Measurements from ENCODE around the gene AKT1. TPM values are rescaled to one million over a fixed set of nuclear protein-coding genes. Genes with fewer than 3 reads are reported as not detected.

The AKT1 gene
- total RNA-seq, 1 experiment from 2014 or later = 118 TPM

DNA sequence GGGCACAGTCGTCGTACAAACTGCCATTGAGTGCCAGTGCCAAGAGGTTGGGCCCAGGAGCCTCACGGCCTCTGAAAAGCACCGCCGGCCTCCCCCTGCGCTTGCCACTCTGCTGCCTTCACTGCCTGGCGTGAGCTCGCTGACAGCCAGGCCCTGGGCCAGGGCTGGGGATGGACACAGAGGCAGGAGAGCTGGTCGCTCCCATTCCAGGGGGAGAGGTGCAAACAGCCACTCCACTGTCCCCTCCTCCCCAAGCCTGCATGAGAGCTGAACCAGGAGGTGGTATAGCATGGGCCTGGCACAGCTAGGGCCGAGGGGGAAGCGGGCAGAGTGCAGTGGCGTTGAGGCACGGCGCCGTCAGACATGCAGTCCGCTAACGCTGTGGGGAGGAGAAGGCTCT is 66.9 kb downstream of the AKT1 start:
- intact Hi-C loops (cut with micrococcal nuclease; ENCODE audit: unreplicated experiment) = no loop called here
- H3K27me3 Mint-ChIP-seq (ENCODE audit: unreplicated experiment) = peaks cover 33% of the 10 kb centered on the region
- H3K4me1 Mint-ChIP-seq (ENCODE audit: low read depth, unreplicated experiment) = peaks cover 12% of the 10 kb centered on the region
- TF ChIP-seq CTCF (IDR thresholded peaks at IDR 0.05; ENCODE audit: unreplicated experiment) = no peak
- H3K27ac Mint-ChIP-seq (ENCODE audit: unreplicated experiment) = peak overlapping the region; percentile 92
- DNase-seq = no peak
- H3K4me3 Mint-ChIP-seq (ENCODE audit: low read depth, unreplicated experiment) = no peak overlapping the region
- H3K9me3 Mint-ChIP-seq (ENCODE audit: low read depth, unreplicated experiment) = no peaks in the 10 kb centered on the region
- BruUV-seq (replicated peaks) = no TSS peak
- H3K36me3 Mint-ChIP-seq (ENCODE audit: insufficient read depth, unreplicated experiment) = peaks cover 43% of the 10 kb centered on the region
- CTCF ChIA-PET = interaction anchor here (0.5 kb wide), 1 partner anchor 1794 kb away, joined by 4 read pairs; no protein-coding TSS in a partner anchor

DNA sequence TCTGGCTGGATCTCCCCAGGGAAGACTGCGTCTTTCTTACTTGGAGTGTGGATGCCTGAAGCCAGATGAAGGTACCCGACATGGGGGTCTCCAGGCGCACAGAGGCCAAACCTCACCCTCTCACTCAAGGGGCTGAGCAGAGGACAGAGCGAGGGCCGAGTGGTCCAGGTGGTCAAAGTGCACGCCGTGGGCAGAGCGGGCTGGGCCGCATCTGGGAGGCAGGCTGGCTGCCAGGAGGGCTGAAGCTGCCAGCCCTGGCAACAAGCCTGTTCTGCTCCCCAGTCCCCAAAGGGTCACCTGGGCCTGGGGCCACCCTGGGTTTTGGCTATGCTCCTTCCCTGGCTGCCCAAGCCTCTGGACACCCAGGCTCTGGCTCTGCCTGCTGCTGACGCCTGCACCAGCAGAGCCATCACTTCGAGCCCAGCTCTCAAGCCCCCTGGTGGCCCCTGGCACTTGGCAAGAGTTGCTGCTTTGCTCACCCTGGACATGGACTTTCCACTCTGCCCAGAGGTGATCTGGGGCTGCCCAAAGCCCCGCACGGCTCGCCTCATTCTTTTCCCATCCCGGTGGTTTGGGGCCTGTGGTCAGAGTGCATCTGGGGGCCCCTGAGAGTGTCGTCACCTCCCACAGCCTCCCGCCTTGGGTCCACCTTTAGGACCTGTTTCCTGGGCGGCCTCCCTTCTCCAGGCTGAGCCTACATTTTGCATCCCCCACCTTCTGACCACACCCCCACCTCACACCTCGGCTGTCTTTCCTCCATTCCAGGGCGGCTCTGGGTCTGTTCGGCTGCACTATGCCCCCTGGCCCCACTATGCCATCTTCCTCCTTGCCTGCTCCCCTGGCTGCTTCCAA is 68.7 kb downstream of the AKT1 start:
- Mint-ChIP-seq H3K36me3 (ENCODE audit: insufficient read depth, unreplicated experiment) (peaks cover 47% of the 10 kb centered on the region), H3K27ac (ENCODE audit: unreplicated experiment) (peak overlapping the region; percentile 65), H3K4me3 (ENCODE audit: low read depth, unreplicated experiment) (no peak overlapping the region), H3K9me3 (ENCODE audit: low read depth, unreplicated experiment) (no peaks in the 10 kb centered on the region), H3K4me1 (ENCODE audit: low read depth, unreplicated experiment) (peaks cover 12% of the 10 kb centered on the region), H3K27me3 (ENCODE audit: unreplicated experiment) (peaks cover 33% of the 10 kb centered on the region)
- intact Hi-C loops (cut with micrococcal nuclease; ENCODE audit: unreplicated experiment) = no loop called here
- TF ChIP-seq CTCF (IDR thresholded peaks at IDR 0.05; ENCODE audit: unreplicated experiment) = peak; percentile 30
- CTCF ChIA-PET = no interaction called here
- DNase-seq = peak; percentile 45
- no TSS peak for BruUV-seq (replicated peaks)

GRCh38 chr14:104725772-104726548 is 69.6 kb downstream of the AKT1 start:
- Mint-ChIP-seq H3K27me3 (ENCODE audit: unreplicated experiment) (peaks cover 33% of the 10 kb centered on the region), H3K9me3 (ENCODE audit: low read depth, unreplicated experiment) (no peaks in the 10 kb centered on the region), H3K4me1 (ENCODE audit: low read depth, unreplicated experiment) (peaks cover 12% of the 10 kb centered on the region), H3K36me3 (ENCODE audit: insufficient read depth, unreplicated experiment) (peaks cover 50% of the 10 kb centered on the region), H3K27ac (ENCODE audit: unreplicated experiment) (peak overlapping the region; percentile 83), H3K4me3 (ENCODE audit: low read depth, unreplicated experiment) (peak overlapping the region; percentile 54)
- CTCF ChIA-PET = interaction anchor here (0.5 to 1.7 kb wide), 3 partner anchors 27 to 241 kb away, joined by 3 to 6 read pairs (median 5); partner anchors contain the start of gene SIVA1
- no peak for DNase-seq
- no TSS peak for BruUV-seq (replicated peaks)
- TF ChIP-seq CTCF (IDR thresholded peaks at IDR 0.05; ENCODE audit: unreplicated experiment) = peak; percentile 16
- intact Hi-C loops (cut with micrococcal nuclease; ENCODE audit: unreplicated experiment) = no loop called here

GRCh38 chr14:104724981-104725771 is 70.4 kb downstream of the AKT1 start:
- peak; percentile 71 for DNase-seq
- intact Hi-C loops (cut with micrococcal nuclease; ENCODE audit: unreplicated experiment) = no loop called here
- peaks cover 50% of the 10 kb centered on the region for H3K36me3 Mint-ChIP-seq (ENCODE audit: insufficient read depth, unreplicated experiment)
- CTCF ChIA-PET = interaction anchor here (0.5 to 1.7 kb wide), 3 partner anchors 28 to 242 kb away, joined by 3 to 6 read pairs (median 5); partner anchors contain the start of gene SIVA1
- peak overlapping the region; percentile 54 for H3K4me3 Mint-ChIP-seq (ENCODE audit: low read depth, unreplicated experiment)
- peaks cover 33% of the 10 kb centered on the region for H3K27me3 Mint-ChIP-seq (ENCODE audit: unreplicated experiment)
- TF ChIP-seq CTCF (IDR thresholded peaks at IDR 0.05; ENCODE audit: unreplicated experiment) = peak; percentile 25
- H3K9me3 Mint-ChIP-seq (ENCODE audit: low read depth, unreplicated experiment) = no peaks in the 10 kb centered on the region
- H3K4me1 Mint-ChIP-seq (ENCODE audit: low read depth, unreplicated experiment) = peaks cover 12% of the 10 kb centered on the region
- peak overlapping the region; percentile 83 for H3K27ac Mint-ChIP-seq (ENCODE audit: unreplicated experiment)
- no TSS peak for BruUV-seq (replicated peaks)
